Measurements from ENCODE around the gene ZNF784.

ZNF784 gene

DNA sequence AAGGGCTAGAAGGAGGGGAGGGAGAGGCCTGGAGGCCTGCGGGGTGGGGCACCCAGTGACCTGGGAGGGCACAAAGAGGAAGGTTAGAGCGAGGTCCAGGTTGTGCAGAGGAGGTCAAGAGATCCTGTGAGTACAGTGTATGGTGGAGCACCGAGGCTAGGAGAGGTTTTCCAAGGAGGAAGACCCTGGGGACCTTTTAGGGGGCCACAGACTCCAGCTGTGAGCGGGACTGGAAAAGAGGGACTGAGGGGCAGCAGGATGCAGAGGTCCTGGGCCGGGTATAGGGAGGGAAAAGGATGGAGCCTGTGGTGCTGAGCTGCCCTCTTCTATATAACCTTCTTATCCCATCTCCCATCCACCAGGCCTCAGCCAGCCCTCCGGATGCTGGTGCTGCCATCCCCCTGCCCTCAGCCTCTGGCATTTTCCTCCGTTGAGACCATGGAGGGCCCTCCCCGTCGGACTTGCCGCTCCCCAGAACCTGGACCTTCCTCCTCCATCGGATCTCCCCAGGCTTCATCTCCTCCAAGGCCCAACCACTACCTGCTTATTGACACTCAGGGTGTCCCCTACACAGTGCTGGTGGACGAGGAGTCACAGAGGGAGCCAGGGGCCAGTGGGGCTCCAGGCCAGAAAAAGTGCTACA is 19.9 kb upstream of the ZNF784 start:
- no peak for DNase-seq (ENCODE audit: low read depth in 2 of 2)

DNA sequence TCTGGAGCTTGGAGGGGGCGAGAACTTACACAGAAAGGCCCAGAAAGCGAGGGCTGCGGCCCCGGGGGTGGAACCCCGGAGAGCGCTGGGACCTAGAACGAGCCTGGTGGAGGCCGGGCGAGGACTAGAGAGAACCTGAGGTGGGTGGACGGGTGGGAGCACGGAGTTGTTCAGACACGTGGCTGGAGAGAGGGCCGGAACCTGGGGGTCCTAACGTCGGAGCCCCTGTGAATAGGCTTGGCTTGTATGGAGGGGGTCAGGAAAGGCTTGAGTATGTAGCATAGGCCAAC is 19.5 kb upstream of the ZNF784 start:
- DNase-seq (ENCODE audit: low read depth in 2 of 2), result no peak

DNA sequence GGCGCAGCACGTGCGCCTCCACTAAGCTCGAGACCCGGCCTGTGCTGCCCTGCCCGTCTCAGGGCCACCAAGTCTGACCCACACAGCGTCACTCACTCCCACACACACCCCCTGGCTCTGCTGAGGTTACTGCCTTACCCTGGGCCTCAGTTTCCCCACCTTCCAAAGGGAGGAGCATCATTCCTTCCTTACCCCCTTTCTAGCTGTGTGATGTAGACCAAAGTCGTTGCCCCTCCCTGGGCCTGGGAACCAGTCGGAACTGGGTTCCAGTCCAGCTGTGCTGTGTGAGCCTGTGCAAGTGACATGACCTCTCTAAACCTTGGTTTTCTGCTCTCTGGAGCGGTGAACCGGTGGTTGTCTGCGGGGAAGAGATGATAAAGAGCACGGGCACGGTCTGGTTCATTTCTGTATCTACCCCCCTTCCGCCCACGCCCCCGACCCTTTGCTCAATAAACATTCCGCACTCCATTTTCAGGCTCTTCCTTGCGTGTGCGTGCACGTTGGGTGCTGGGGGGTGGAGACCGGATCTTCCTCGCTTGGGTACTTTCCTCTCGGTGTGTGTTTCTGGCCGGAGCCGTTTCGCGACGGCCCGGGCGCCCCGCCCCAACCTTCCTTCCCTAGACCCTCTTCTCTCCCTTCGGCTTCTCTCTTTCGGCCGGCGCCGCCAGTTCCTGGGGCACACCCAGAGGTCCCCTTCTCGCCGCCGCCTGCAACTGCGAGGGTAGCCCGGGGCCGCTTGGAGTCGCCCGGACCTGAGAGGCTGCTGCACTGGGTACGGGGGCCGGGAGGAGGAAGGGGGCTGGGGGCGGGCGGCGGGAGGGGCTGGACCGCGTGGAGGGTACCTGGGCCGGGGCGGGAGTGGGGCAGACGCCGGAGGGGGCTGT is 18.9 kb upstream of the ZNF784 start, which contains the start of gene ZNF581:
ZNF581 (plus strand) TSS at position 647 of the 884 bp plus-strand sequence. CDS start 923 bp downstream, outside the sequence.
- peak in 1 of 2 donors; percentile 75 for DNase-seq (ENCODE audit: low read depth in 2 of 2)

DNA sequence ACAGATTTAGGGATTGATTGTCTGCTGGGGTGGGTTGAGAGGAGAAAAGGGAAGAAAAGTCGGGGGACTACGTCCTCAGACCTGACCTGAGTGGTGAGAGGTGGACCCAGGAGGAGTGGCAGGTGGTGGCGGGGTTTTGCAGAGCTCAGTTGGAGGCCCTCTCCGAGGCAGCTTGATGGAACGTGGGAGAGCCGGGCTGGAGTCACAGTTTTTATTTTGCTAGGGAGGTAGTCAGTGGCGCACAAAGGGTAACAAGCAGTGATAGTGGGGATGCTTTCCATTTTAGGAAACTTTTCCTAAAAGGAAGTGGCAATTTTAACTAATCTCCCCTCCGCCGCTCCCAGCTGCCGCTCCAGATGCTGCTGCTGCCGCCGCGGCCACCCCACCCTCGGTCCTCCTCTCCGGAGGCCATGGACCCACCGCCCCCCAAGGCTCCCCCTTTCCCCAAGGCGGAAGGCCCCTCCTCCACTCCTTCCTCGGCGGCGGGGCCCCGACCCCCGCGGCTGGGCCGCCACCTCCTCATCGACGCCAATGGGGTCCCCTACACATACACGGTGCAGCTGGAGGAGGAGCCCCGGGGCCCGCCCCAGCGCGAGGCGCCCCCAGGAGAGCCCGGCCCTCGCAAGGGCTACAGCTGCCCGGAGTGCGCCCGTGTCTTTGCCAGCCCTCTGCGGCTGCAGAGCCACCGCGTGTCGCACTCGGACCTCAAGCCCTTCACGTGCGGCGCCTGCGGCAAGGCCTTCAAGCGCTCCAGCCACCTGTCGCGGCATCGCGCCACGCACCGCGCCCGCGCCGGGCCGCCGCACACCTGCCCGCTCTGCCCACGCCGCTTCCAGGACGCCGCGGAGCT is 18.0 kb upstream of the ZNF784 start:
- DNase-seq (ENCODE audit: low read depth in 2 of 2), result peak in 1 of 2 donors; percentile 15

DNA sequence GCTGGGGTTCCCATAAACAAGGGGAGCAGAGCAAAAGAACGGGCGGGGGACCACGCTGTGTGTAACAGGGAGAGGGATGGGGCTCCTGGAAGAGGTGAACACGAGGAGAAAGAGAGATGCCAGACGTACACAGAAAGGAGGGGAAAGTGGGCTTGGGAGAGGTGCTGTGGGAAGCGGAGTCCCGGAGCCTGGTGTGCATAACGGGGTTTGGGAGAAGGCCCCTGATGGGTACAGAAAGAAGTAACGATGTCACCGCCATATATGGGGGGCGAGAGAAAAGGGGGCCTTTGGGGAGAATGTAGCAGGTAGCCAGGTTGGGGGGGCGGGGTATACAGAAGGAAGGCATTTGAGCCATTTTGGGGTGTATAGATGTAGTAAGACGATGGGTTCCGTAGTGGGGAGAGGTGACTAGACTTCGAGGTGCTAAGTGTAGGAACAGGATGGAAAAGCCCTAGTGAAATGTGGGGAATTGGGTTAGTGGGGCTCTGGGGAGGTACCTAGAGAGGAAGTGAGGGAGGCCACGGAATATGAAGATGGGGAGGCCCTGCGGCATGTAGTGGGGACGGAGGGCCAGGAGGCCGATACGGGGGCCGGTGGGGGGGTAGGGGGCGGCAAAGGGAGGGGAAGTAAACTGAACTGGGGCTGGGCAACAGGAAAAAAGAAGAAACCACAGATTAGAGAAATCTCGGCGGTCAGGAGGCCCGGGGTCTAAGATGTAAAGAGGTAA is 17.2 kb upstream of the ZNF784 start:
- DNase-seq (ENCODE audit: low read depth in 2 of 2), result no peak

DNA sequence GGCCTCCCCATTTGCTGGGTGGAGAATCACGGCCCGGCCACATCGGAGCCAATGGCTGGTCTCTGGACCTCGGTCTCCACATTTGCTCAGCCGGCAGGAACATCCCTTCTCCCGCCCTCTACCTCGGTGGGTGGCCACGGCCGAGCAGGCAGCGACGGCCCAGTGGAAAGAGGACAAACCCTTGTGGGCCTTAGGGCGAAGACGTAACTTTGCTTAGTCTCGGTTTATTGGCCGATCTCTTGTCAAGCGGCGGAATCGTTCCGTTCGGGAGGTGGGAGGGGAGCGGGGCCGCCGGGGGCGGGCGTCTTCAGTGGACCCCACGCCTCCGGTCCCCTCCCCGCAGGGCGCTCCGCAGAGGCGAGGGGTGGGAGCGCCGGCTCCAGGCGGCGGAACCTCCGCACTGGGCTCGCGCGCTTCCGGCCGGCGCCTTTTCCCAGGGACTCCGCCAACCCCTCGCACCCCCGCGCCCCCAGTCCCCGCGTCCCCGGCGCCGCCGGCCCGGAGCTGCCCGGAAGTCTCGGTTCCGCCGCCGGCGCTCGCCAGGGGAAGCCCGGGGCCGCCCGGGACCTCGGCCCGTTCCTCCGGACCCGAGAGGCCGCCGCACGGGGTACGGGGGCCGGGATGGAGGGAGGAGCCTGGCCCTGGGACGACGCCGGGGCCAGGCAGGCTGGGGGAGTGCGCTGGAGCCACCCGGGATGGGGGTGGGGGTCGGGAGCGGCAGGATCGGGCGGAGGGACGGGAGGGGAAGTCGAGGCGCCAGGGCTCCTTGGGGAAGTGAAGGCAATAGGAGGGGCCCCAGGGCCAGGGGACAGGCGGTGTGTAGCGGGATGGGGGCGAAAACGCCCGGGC is 16.4 kb upstream of the ZNF784 start, which contains the start of gene ZNF580:
ZNF580 (plus strand) TSS at position 426 of the 849 bp plus-strand sequence. CDS start 1,507 bp downstream, outside the sequence.
- peak in 1 of 2 donors; percentile 59 for DNase-seq (ENCODE audit: low read depth in 2 of 2)

DNA sequence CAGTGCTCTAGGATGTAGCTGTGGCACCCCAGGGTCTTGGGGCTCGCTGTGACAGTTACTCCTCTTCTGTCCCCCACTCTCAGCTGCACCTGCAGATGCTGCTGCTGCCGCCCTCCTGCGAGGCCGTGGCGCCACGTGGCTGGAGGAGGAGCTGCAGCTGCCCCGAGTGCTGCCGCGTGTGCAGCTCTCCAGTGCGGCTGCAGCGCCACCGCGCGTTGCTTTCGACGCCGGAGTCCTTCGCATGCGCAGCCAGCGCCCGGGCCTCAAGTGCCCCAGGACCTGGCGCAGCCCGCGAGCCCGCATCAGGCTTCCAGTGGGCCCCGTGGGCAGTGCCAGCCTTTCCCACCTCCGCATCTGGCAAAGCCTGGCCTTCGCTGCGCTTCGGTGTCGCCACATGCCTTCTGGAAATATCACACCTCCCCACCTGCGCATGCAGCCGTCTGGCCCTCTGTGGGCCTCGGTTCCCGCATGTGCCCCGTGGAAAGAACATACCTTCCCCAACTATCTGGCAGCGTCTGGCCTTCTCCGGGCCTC is 15.7 kb upstream of the ZNF784 start:
- peak in 1 of 2 donors; percentile 70 for DNase-seq (ENCODE audit: low read depth in 2 of 2)

DNA sequence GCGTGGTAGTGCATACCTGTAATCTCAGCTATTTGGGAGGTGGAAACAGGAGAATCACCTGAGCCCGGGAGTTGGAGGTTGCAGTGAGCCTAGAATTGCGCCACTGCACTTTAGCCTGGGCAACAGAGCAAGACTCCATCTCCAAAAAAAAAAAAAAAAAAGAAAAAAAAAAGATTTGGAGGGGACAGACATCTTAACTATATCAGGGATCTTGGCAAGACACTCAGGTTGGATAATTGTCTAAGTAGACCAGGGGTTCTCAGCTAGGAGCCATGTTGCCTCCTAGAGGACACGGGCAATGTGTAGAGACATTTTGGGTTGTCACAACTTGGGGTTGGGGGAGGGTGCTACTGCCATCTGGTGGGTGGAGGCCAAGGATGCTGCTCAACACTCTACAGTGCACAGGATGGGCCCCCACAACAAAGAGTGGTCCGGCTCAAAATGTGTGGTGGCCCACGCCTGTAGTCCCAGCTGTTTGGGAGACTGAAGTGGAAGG is 14.5 kb upstream of the ZNF784 start:
- DNase-seq (ENCODE audit: low read depth in 2 of 2), result peak in 1 of 2 donors; percentile 59

DNA sequence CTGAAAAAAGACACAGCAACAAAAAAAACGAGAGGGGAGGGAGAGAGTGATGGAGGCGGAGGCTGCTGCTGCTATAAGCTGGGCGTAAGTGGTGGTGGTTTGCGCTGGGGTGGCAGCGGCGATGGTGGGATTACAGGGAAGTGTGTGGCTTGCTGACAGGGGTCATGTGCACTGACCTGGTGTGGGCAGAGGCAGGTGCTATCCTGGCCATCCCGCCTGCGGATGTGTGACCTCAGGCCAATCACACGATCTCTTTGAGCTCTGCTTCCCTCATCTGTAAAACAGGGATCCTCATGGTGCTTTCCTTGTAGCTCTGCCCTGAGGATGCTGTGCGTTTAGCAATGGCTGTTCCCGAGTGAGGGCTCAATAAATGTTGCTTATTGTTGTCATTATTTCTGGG is 13.2 kb upstream of the ZNF784 start:
- no peak for DNase-seq (ENCODE audit: low read depth in 2 of 2)

DNA sequence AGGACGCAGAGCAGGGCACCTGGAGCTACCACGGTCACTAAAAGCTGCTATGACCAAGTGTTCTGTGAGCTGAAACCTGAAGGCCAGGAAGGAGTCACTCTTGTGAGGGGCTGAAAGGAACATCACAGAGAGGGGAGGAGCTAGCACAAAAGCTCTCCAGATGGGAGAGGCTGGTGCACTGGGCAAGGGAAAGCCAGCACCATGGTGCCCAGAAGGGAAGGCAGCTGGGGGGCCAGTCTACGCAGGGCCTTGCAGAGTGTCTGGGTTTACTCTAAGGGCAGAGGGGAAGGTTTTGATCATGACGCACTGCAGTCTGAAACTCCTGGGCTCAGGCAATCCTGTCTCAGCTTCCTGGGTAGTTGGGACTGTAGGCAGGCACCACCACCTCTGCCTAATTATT is 12.4 kb upstream of the ZNF784 start:
- DNase-seq (ENCODE audit: low read depth in 2 of 2), result no peak

DNA sequence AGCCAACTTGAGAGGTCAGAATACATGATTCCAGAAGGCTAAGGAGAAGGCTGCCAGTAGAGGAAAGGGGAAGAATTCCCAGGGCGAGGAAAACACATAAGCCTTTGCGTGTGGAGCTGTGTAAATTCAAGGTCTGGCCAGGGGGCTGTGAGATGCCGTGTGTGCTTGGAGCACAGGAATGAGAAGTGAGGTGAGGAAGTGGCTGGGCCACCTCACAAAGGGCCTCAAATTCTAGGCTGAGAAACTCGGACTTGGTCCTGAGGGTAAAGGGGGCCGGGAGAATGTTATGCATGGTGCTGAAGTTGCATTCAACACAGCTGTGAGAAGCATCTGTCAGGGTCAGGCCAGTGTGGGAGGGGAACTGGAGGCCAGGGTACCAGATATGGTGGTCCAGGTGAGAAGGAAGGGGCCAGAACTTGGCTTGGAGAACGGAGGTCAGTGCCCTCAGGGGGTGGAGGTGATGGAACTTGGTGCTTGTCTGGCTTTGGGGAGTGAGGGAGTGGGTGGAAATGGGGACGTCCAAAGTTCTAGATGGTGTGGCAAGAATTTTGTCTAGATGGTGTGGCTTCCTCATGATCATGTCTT is 11.6 kb upstream of the ZNF784 start:
- no peak for DNase-seq (ENCODE audit: low read depth in 2 of 2)

DNA sequence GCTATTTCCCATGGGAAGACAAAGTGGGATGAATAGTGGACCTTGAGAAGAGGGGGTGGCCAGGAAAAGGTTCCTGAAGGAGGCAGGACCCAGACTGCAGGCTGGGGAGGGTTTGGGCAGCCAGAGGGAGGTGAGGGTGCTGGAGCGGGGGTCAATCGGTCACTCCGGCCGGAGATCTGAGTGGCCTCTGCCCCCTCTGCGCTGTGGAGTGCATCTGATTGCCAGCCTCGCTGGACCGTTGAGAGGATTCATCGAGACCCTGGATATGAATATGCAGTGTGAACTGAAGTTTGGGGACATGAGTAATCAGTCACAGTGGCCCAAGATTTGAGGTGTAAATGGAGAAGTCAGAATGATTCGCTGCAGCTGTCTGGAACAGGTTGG is 11.0 kb upstream of the ZNF784 start:
- DNase-seq (ENCODE audit: low read depth in 2 of 2), result no peak

DNA sequence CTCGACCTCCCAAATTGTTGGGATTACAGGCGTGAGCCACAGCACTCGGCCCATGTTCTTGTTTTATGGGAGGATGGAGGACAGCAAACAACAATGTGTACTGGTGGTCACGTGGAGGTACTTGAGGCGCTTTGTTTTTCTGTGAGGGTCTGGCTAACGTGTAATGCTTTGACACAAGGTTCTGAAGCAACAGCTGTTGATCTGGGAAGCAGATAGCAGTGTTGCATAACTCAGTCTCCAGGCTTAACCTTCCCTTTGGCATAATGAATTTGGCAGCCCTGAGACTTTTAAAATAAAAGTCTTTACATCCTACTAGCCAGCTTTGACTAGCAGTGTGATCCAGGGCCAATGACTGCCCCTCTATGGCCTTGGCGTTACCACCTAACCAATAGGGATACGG is 9.5 kb upstream of the ZNF784 start:
- DNase-seq (ENCODE audit: low read depth in 2 of 2), result no peak

DNA sequence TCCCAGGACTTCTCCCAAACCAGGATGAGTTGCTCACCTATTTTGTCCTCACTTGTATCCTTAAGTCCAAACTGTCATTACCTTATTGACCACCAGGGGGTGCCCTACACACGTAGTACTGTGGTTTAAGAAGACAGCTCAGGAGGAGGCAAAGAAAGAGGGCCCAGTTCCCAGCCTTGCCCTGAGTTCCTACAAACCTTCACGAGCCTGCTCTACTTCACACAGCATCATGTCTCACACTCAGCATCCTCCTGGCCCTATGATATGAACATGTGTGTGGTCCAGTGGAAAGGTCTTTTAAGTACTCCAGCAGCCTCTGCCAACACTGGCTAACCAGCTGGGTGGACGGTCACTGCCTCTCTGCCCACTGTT is 8.1 kb upstream of the ZNF784 start:
- peak in 1 of 2 donors; percentile 64 for DNase-seq (ENCODE audit: low read depth in 2 of 2)

DNA sequence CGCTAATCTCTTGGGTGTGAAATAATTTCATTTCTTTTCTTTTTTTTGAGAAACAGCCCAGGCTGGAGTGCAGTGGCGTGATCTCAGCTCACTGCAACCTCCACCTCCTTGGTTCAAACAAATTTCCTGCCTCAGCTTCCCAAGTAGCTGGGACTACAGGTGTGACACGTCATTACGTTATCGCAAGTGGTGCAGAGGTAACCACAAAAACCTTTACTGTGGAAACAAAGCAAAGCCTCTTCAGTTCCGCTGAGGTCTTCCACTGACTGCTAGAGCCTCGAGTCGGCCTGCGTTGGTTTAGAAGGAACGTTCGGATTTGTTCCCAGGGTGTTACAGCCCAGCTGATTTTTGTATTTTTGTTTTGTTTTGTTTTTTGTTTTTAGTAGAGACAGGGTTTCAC is 2.0 kb upstream of the ZNF784 start:
- peak in 1 of 2 donors; percentile 52 for DNase-seq (ENCODE audit: low read depth in 2 of 2)

DNA sequence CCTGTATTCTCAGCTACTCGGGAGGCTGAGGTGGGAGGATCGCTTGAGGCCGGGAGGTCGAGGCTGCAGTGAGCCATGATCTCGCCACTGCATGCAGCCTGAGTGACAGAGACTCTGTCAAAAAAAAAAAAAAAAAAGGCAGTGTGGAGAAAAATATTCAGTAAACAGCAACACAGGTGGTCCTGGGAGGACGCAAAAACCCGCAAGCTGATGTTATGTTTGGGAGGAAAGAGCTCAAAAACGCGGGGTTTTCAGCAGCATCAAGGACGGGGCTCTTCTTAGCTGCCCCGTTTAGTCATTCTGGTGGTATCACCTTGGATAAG is 599 bp upstream of the ZNF784 start:
- DNase-seq (ENCODE audit: low read depth in 2 of 2), result no peak

DNA sequence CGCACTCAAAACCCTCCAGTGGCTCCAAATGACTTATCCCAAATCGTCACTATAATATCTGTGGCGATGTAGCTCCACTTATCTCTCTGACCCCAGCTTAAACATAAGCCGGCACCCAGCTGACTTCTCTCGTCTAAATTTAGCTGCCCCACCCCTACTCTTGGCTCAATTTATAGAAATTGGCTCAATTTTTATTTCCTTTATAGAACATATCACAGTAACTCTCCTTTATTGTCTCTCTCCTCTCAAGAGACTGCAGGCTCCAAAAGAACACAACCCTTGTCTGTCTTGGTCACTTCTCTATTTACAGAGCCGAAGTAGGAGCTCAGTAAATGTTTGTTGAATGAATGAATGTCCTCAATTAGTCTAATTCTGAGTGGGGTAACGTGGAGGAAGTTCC is 805 bp downstream of the ZNF784 start:
- DNase-seq (ENCODE audit: low read depth in 2 of 2), result no peak

DNA sequence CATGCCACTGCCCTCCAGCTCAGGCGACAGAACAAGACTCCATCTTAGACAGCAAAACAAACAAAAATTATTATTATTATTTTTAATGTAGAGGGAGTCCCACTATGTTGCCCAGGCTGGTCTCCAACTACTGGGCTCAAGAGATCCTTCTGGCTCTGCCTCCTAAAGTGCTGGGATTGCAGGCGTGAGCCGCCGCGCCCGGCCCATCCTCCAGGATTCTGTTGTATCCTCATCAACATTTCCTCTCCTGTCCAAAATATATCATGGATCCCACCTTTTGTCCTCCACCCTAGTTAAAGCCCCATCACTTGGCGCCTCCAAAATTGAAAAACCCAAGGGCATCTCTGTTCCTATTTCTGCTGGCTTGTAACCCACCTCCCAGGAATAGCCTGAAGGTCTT is 1.2 kb downstream of the ZNF784 start:
- DNase-seq (ENCODE audit: low read depth in 2 of 2), result no peak

DNA sequence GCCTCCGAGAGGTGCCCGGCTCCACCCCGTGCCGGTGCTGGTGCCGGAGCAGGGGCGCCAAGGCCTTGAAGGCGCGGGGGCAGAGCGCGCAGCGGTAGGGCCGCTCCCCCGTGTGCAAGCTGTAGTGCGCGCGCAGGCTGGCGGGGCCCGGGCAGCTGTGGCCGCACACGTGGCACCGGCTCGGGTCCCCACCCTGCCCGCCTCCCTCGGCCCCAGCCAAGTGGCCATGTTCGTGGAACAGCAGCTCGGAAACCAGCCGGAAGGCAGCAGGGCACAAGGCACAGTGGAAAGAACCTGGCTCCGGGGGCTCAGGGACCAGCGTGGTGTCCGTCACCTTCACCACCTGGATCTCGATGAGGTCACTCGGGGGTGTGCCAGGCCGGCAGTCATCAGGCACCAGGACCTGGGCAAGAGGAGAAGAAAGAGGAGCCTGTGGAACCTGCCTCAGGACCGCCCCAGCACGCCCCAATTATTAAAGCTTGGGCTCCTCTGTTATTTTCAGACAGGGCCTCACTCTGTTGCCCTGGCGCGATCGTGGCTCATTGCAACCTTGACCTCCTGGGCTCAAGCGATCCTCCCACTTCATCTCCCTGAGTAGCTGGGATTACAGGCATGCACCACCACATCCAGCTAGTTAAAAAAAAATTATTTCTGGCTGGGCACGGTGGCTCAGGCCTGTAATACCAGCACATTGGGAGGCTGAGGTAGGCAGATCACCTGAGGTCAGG is 2.0 kb downstream of the ZNF784 start:
- DNase-seq (ENCODE audit: low read depth in 2 of 2), result no peak

All from stimulated activated CD8-positive, alpha-beta memory T cell treated with anti-CD3 and anti-CD28 coated beads, Interleukin-15, amount 100 ng/mL, for 48 hours (primary cell).